Activated naive CD8-positive, alpha-beta T cell (primary cell): ENCODE measurements around the gene ESPN.
A peak's percentile ranks its signal among the peaks of the same experiment; 100 is the strongest.

ENCODE experiments used
- H3K27ac Mint-ChIP-seq: one replicate; pipeline ENCODE4 v1.8.0; 2021; ENCODE audit warnings: mixed read lengths
- H3K27me3 Mint-ChIP-seq: one replicate; pipeline ENCODE4 v1.8.0; 2021; ENCODE audit warnings: mixed read lengths
- H3K36me3 Mint-ChIP-seq: one replicate; pipeline ENCODE4 v1.8.0; 2021; ENCODE audit warnings: mixed read lengths
- H3K4me1 Mint-ChIP-seq: one replicate; pipeline ENCODE4 v1.8.0; 2021; ENCODE audit warnings: low read depth, mixed read lengths
- H3K4me3 Mint-ChIP-seq: one replicate; pipeline ENCODE4 v1.8.0; 2021; ENCODE audit warnings: mild to moderate bottlenecking, mixed read lengths
- H3K9me3 Mint-ChIP-seq: one replicate; pipeline ENCODE4 v1.8.0; 2021; ENCODE audit warnings: low read depth, mixed read lengths

The ESPN gene

GRCh38 chr1:6495540-6496364 is 71.2 kb downstream of the ESPN start:
- Mint-ChIP-seq H3K36me3 (no peaks in the 10 kb centered on the region), H3K27me3 (no peaks in the 10 kb centered on the region), H3K4me1 (peaks cover 39% of the 10 kb centered on the region), H3K9me3 (no peaks in the 10 kb centered on the region), H3K27ac (no peak overlapping the region), H3K4me3 (peak overlapping the region; percentile 23)

- Mint-ChIP-seq H3K4me3 (peak overlapping the region; percentile 57), H3K36me3 (no peaks in the 10 kb centered on the region), H3K4me1 (peaks cover 36% of the 10 kb centered on the region), H3K9me3 (no peaks in the 10 kb centered on the region), H3K27ac (no peak overlapping the region), H3K27me3 (no peaks in the 10 kb centered on the region)
Measured at GRCh38 chr1:6496365-6496721, 71.8 kb downstream of the ESPN start.

- Mint-ChIP-seq H3K36me3 (no peaks in the 10 kb centered on the region), H3K9me3 (no peaks in the 10 kb centered on the region), H3K27me3 (no peaks in the 10 kb centered on the region), H3K4me3 (peak overlapping the region; percentile 57), H3K27ac (no peak overlapping the region), H3K4me1 (peaks cover 31% of the 10 kb centered on the region)
Measured at GRCh38 chr1:6496890-6497214, 72.3 kb downstream of the ESPN start.

- H3K4me3 Mint-ChIP-seq = peak overlapping the region; percentile 82
- H3K9me3 Mint-ChIP-seq = no peaks in the 10 kb centered on the region
- H3K27ac Mint-ChIP-seq = no peak overlapping the region
- no peaks in the 10 kb centered on the region for H3K36me3 Mint-ChIP-seq
- no peaks in the 10 kb centered on the region for H3K27me3 Mint-ChIP-seq
- peaks cover 27% of the 10 kb centered on the region for H3K4me1 Mint-ChIP-seq
Measured at GRCh38 chr1:6497215-6497866, 72.8 kb downstream of the ESPN start.

- Mint-ChIP-seq H3K4me3 (peak overlapping the region; percentile 82), H3K36me3 (no peaks in the 10 kb centered on the region), H3K27me3 (no peaks in the 10 kb centered on the region), H3K4me1 (peaks cover 25% of the 10 kb centered on the region), H3K27ac (no peak overlapping the region), H3K9me3 (no peaks in the 10 kb centered on the region)
Measured at GRCh38 chr1:6497867-6498575, 73.4 kb downstream of the ESPN start.

GRCh38 chr1:6498576-6499111 is 74.1 kb downstream of the ESPN start:
- H3K27me3 Mint-ChIP-seq = no peaks in the 10 kb centered on the region
- H3K36me3 Mint-ChIP-seq = no peaks in the 10 kb centered on the region
- peaks cover 21% of the 10 kb centered on the region for H3K4me1 Mint-ChIP-seq
- H3K9me3 Mint-ChIP-seq = no peaks in the 10 kb centered on the region
- peak overlapping the region; percentile 6 for H3K27ac Mint-ChIP-seq
- no peak overlapping the region for H3K4me3 Mint-ChIP-seq

GRCh38 chr1:6499296-6499695 is 74.7 kb downstream of the ESPN start:
- no peaks in the 10 kb centered on the region for H3K27me3 Mint-ChIP-seq
- H3K4me3 Mint-ChIP-seq = no peak overlapping the region
- no peak overlapping the region for H3K27ac Mint-ChIP-seq
- H3K4me1 Mint-ChIP-seq = peaks cover 21% of the 10 kb centered on the region
- no peaks in the 10 kb centered on the region for H3K9me3 Mint-ChIP-seq
- H3K36me3 Mint-ChIP-seq = no peaks in the 10 kb centered on the region

GRCh38 chr1:6500544-6501278 is 76.1 kb downstream of the ESPN start:
- Mint-ChIP-seq H3K36me3 (no peaks in the 10 kb centered on the region), H3K4me3 (no peak overlapping the region), H3K4me1 (peaks cover 16% of the 10 kb centered on the region), H3K9me3 (no peaks in the 10 kb centered on the region), H3K27me3 (no peaks in the 10 kb centered on the region), H3K27ac (no peak overlapping the region)

GRCh38 chr1:6501279-6501813 is 76.8 kb downstream of the ESPN start:
- no peak overlapping the region for H3K4me3 Mint-ChIP-seq
- no peaks in the 10 kb centered on the region for H3K9me3 Mint-ChIP-seq
- H3K27me3 Mint-ChIP-seq = no peaks in the 10 kb centered on the region
- no peak overlapping the region for H3K27ac Mint-ChIP-seq
- no peaks in the 10 kb centered on the region for H3K36me3 Mint-ChIP-seq
- peaks cover 9% of the 10 kb centered on the region for H3K4me1 Mint-ChIP-seq

- H3K4me3 Mint-ChIP-seq = no peak overlapping the region
- no peak overlapping the region for H3K27ac Mint-ChIP-seq
- H3K9me3 Mint-ChIP-seq = no peaks in the 10 kb centered on the region
- peaks cover 6% of the 10 kb centered on the region for H3K4me1 Mint-ChIP-seq
- no peaks in the 10 kb centered on the region for H3K27me3 Mint-ChIP-seq
- no peaks in the 10 kb centered on the region for H3K36me3 Mint-ChIP-seq
Measured at GRCh38 chr1:6502000-6502891, 77.7 kb downstream of the ESPN start.

- Mint-ChIP-seq H3K27me3 (no peaks in the 10 kb centered on the region), H3K36me3 (no peaks in the 10 kb centered on the region), H3K4me3 (no peak overlapping the region), H3K9me3 (no peaks in the 10 kb centered on the region), H3K27ac (no peak overlapping the region), H3K4me1 (no peaks in the 10 kb centered on the region)
Measured at GRCh38 chr1:6503884-6504602, 79.5 kb downstream of the ESPN start.

- no peak overlapping the region for H3K27ac Mint-ChIP-seq
- no peaks in the 10 kb centered on the region for H3K4me1 Mint-ChIP-seq
- no peaks in the 10 kb centered on the region for H3K36me3 Mint-ChIP-seq
- no peaks in the 10 kb centered on the region for H3K9me3 Mint-ChIP-seq
- no peaks in the 10 kb centered on the region for H3K27me3 Mint-ChIP-seq
- no peak overlapping the region for H3K4me3 Mint-ChIP-seq
Measured at GRCh38 chr1:6504887-6505286, 80.3 kb downstream of the ESPN start.
